Glutamatergic neuron (in vitro differentiated cells): Measurements from ENCODE around the gene DNAJC8. TPM values are rescaled to one million over a fixed set of nuclear protein-coding genes. Genes with fewer than 3 reads are reported as not detected.

ENCODE experiments used
- DNase-seq: peaks from one replicate; pipeline ENCODE4 v3.0.0; 2022
- H3K27ac Mint-ChIP-seq: one replicate; pipeline ENCODE4 v1.8.0; 2020; ENCODE audit warnings: mild to moderate bottlenecking, mixed read lengths, inconsistent platforms; ENCODE audit not compliant: unreplicated experiment
- H3K27me3 Mint-ChIP-seq: one replicate; pipeline ENCODE4 v1.8.0; 2020; ENCODE audit warnings: mild to moderate bottlenecking, moderate library complexity, mixed read lengths, inconsistent platforms; ENCODE audit not compliant: unreplicated experiment
- H3K36me3 Mint-ChIP-seq: one replicate; pipeline ENCODE4 v1.8.0; 2020; ENCODE audit warnings: mild to moderate bottlenecking, mixed read lengths, inconsistent platforms; ENCODE audit not compliant: unreplicated experiment
- H3K4me1 Mint-ChIP-seq: one replicate; pipeline ENCODE4 v1.8.0; 2020; ENCODE audit warnings: mild to moderate bottlenecking, low read depth, mixed read lengths, inconsistent platforms; ENCODE audit not compliant: unreplicated experiment
- H3K4me3 Mint-ChIP-seq: one replicate; pipeline ENCODE4 v1.8.0; 2020; ENCODE audit warnings: mild to moderate bottlenecking, mixed read lengths, inconsistent platforms; ENCODE audit not compliant: unreplicated experiment
- H3K9me3 Mint-ChIP-seq: one replicate; pipeline ENCODE4 v1.8.0; 2020; ENCODE audit warnings: mild to moderate bottlenecking, moderate library complexity, mixed read lengths, inconsistent platforms; ENCODE audit not compliant: unreplicated experiment
- total RNA-seq: library from RNA; stranded (reverse); fragmentation: NEBNext Ultra II Directional; extraction: Animal tissue kit (Norgen Biotek cat#: 25700); gene quantifications from one replicate; pipeline ENCODE4 v1.2.1, GENCODE V29; 2021; ENCODE audit not compliant: unreplicated experiment
- TF ChIP-seq, protein P1 (sequence below): fragments of 200-600 bp; sonication (generic); IDR thresholded peaks from one replicate; pipeline ENCODE4 v1.5.0; 2021; ENCODE audit not compliant: partially characterized antibody, unreplicated experiment

DNAJC8 gene
- total RNA-seq, 1 donor from 2014 or later = 82.8 TPM

- no peak overlapping the region for H3K27ac Mint-ChIP-seq
- DNase-seq = no peak
- H3K4me1 Mint-ChIP-seq = no peaks in the 10 kb centered on the region
- H3K4me3 Mint-ChIP-seq = no peak overlapping the region
- H3K27me3 Mint-ChIP-seq = no peaks in the 10 kb centered on the region
- TF ChIP-seq, protein P1, sequence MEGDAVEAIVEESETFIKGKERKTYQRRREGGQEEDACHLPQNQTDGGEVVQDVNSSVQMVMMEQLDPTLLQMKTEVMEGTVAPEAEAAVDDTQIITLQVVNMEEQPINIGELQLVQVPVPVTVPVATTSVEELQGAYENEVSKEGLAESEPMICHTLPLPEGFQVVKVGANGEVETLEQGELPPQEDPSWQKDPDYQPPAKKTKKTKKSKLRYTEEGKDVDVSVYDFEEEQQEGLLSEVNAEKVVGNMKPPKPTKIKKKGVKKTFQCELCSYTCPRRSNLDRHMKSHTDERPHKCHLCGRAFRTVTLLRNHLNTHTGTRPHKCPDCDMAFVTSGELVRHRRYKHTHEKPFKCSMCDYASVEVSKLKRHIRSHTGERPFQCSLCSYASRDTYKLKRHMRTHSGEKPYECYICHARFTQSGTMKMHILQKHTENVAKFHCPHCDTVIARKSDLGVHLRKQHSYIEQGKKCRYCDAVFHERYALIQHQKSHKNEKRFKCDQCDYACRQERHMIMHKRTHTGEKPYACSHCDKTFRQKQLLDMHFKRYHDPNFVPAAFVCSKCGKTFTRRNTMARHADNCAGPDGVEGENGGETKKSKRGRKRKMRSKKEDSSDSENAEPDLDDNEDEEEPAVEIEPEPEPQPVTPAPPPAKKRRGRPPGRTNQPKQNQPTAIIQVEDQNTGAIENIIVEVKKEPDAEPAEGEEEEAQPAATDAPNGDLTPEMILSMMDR = no peak
- H3K36me3 Mint-ChIP-seq = peaks cover 7% of the 10 kb centered on the region
- H3K9me3 Mint-ChIP-seq = peaks cover 2% of the 10 kb centered on the region
Observed at GRCh38 chr1:28154078-28154594, 78.7 kb downstream of the DNAJC8 start.

Other genes with a start within 250 kb of the DNAJC8 start
- gene EYA3, start 144.4 kb downstream of the DNAJC8 start, total RNA-seq = 25.3 TPM
- gene PTAFR, start 56.3 kb downstream of the DNAJC8 start, total RNA-seq = 0.54 TPM
- 110 TPM for gene ATP5IF1, start 3.1 kb upstream of the DNAJC8 start, total RNA-seq
- 57.2 TPM for gene SESN2, start 26.5 kb upstream of the DNAJC8 start, total RNA-seq
- 10.1 TPM for gene MED18, start 96.0 kb upstream of the DNAJC8 start, total RNA-seq
- gene PHACTR4, start 136.7 kb upstream of the DNAJC8 start, total RNA-seq = 74.6 TPM